Mucosa of gallbladder (tissue), 1 donor: ENCODE data around the gene C3orf22. TPM values are rescaled to one million over a fixed set of nuclear protein-coding genes. Genes with fewer than 3 reads are reported as not detected.

Experiments
- DNase-seq: peaks from one replicate; pipeline ENCODE4 v3.0.0-alpha.2; 2020; ENCODE audit warnings: low spot score
- total RNA-seq: library from RNA; stranded (reverse); gene quantifications from one replicate; pipeline ENCODE4 v1.2.1, GENCODE V29; 2021
- donor health status: DM: no; HTN: no; CAD: no.

C3orf22 gene
- total RNA-seq, 1 donor from 2014 or later = not detected

- DNase-seq = peak; percentile 8
These were observed 1.9 kb downstream of the C3orf22 start for GRCh38 chr3:126556637-126557414.

- DNase-seq = peak; percentile 8
These were observed 2.7 kb downstream of the C3orf22 start for GRCh38 chr3:126555795-126556636.

- DNase-seq = peak; percentile 7
These were observed 3.9 kb downstream of the C3orf22 start for GRCh38 chr3:126554560-126555525.

GRCh38 chr3:126553284-126554084 is 5.2 kb downstream of the C3orf22 start:
- peak; percentile 5 for DNase-seq

- peak; percentile 9 for DNase-seq
These were observed 5.9 kb downstream of the C3orf22 start for GRCh38 chr3:126552688-126553283.

- peak; percentile 6 for DNase-seq
These were observed 6.7 kb downstream of the C3orf22 start for GRCh38 chr3:126551839-126552687.

- DNase-seq = peak; percentile 8
These were observed 7.5 kb downstream of the C3orf22 start for GRCh38 chr3:126551121-126551838.

- no peak for DNase-seq
These were observed 8.2 kb downstream of the C3orf22 start for GRCh38 chr3:126550488-126551051.

GRCh38 chr3:126549861-126550487 is 8.8 kb downstream of the C3orf22 start:
- no peak for DNase-seq

- DNase-seq = no peak
These were observed 9.9 kb downstream of the C3orf22 start for GRCh38 chr3:126548556-126549466.

GRCh38 chr3:126547721-126548120 is 11.0 kb downstream of the C3orf22 start:
- no peak for DNase-seq

- no peak for DNase-seq
These were observed 12.0 kb downstream of the C3orf22 start for GRCh38 chr3:126546549-126547239.

GRCh38 chr3:126546013-126546412 is 12.7 kb downstream of the C3orf22 start:
- no peak for DNase-seq

- DNase-seq = no peak
These were observed 13.2 kb downstream of the C3orf22 start for GRCh38 chr3:126545544-126545943.

GRCh38 chr3:126544596-126545281 is 14.0 kb downstream of the C3orf22 start:
- no peak for DNase-seq
